Adrenal gland (tissue), 12 donors: ENCODE data around the gene TSPAN10. TPM values are rescaled to one million over a fixed set of nuclear protein-coding genes. Genes with fewer than 3 reads are reported as not detected.

Experiments
- DNase-seq, 7 donors: peaks; one replicate each; pipeline ENCODE4 v3.0.0-alpha.2; 2019 to 2020
- H3K27ac ChIP-seq, 5 donors: fragments of 200-600 bp; sonication (generic) in 4 of 5; 1 replicate in 3 of 5; 2 replicates in 2 of 5; pipeline versions ENCODE4 v1.5.1 to v1.8.0; 2016 to 2020; ENCODE audit warnings: mild to moderate bottlenecking in 1 of 5
- H3K27me3 ChIP-seq: fragments of 200-600 bp; 2 replicates; pipeline ENCODE4 v1.8.0; 2021
- H3K36me3 ChIP-seq, 2 donors: fragments of 200-600 bp; replicated peaks in 1 of 2; 1 replicate in 1 of 2; 2 replicates in 1 of 2; pipeline versions ENCODE4 v1.5.1 to v1.8.0; 2018 to 2022
- H3K4me1 ChIP-seq, 2 donors: fragments of 200-600 bp; replicated peaks in 1 of 2; 1 replicate in 1 of 2; 2 replicates in 1 of 2; pipeline versions ENCODE4 v1.5.1 to v1.8.0; 2018 to 2021
- H3K4me3 ChIP-seq, 4 donors: fragments of 200-600 bp; sonication (generic) in 3 of 4; one replicate each; pipeline ENCODE4 v1.5.1; 2016 to 2018
- H3K9me3 ChIP-seq, 3 donors: fragments of 200-600 bp; sonication (generic) in 1 of 3; replicated peaks in 1 of 3; 1 replicate in 2 of 3; 2 replicates in 1 of 3; pipeline versions ENCODE4 v1.5.1 to v1.8.0; 2016 to 2021
- CTCF ChIP-seq, 6 experiments: fragments of 450-650 bp in 4 of 6; fragments of 200-600 bp in 2 of 6; sonication (generic) in 1 of 6; IDR thresholded peaks; 1 replicate in 5 of 6; 2 replicates in 1 of 6; pipeline versions ENCODE4 v1.5.1 to v1.8.0; 2016 to 2021; ENCODE audit warnings: antibody characterized with exemption in 6 of 6, mild to moderate bottlenecking in 2 of 6, moderate library complexity in 1 of 6
- POLR2A ChIP-seq, 2 donors: fragments of 450-650 bp; IDR thresholded peaks; one replicate each; pipeline ENCODE4 v1.6.1; 2017; ENCODE audit warnings: antibody characterized with exemption in 2 of 2, mild to moderate bottlenecking in 2 of 2, moderate library complexity in 1 of 2
- WGBS, 4 donors: extraction: QIAGEN DNeasy Blood & Tissue Kit in 2 of 4; methylation state at CpG; one replicate each; pipeline versions ENCODE4 v1.1.5 to v1.1.7; 2013 to 2017; 5-methylcytosine and 5-hydroxymethylcytosine counted together
- intact Hi-C, 2 donors: fragments of 100-400 bp; cut with DNase I; formaldehyde crosslinking; loops; one replicate each; pipeline versions ENCODE4 v1.14.1 to v1.15.0; 2022 to 2023
- polyA plus RNA-seq, 3 donors: library from polyadenylated mRNA; stranded (reverse); fragments of 200-250 nt in 2 of 3; fragments of 350-450 nt in 1 of 3; fragmentation: Illumina TruSeq in 1 of 3; extraction: RNeasy Lipid Tissue Mini Kit (QIAGEN cat#74804) in 1 of 3; gene quantifications; one replicate each; pipeline ENCODE4 v1.2.3, GENCODE V29; 2013 to 2014
- total RNA-seq, 9 donors: library from RNA; depleted of rRNA in 4 of 9; stranded (reverse); fragments of >200 nt in 4 of 9; fragments of 120-200 nt in 1 of 9; fragmentation: NEBNext Ultra II Directional in 1 of 9; extraction: Animal tissue kit (Norgen Biotek cat#: 25700) in 1 of 9; gene quantifications; one replicate each; pipeline versions ENCODE4 v1.1.0 to v1.2.4, GENCODE V29; 2013 to 2023
- donor health status: healthy with polysubstance abuse.
- donor health status: Bipolar disorder and iron deficiency.
- donor health status: DM: yes; HTN: yes; CAD: no.
- donor health status: DM: no; HTN: no; CAD: no.
- donor health status: DM: no; HTN: no; CAD: no.
- donor health status: DM: yes; HTN: yes; CAD: no.

The TSPAN10 gene
- total and polyA plus RNA-seq, 12 donors, result 0.18 to 5.9 (median 2.1) TPM

DNA sequence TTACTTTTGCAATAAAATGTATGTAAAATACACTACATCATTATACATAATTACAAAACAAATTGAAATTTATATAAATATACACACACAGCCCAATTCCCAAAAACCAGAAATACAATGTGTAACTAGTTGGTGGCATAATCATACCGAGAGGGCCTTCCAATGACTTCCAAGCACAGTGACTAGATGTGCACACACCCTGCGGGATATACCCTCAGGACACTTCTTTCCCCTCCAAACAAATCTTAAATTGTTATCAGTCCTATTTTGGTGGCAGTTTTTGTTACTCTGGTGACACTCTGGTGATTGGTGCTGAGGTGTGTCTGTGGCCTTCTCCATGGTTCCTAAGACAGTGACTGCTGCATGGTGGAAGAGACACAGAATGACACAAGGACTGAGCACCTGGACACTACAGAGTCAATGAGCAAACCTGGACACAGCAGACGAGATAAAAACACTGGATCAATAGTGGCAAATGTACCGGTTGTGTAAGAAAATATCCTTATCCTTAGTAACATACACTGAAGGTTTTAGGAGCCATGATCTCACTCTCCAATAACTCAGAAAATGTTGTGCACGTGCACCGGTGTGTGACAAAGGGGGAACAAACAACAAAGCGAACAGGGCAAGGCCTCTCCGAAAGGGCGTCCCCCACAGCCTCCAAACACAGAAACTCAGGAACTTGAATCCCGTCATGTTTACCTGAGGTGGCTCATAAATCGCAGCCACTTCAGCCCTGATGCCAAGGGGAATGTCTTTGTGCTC is 33.0 kb upstream of the TSPAN10 start:
- Histone ChIP-seq H3K9me3 (no peaks in the 10 kb centered on the region), H3K4me3 (no peak overlapping the region), H3K27me3 (no peaks in the 10 kb centered on the region), H3K27ac (no peak overlapping the region), H3K4me1 (peaks cover 7 to 27% of the 10 kb centered on the region in 2 donors), H3K36me3 (peaks cover 0 to 74% of the 10 kb centered on the region in 2 donors)
- no peak for TF ChIP-seq CTCF (IDR thresholded peaks at IDR 0.05)
- TF ChIP-seq POLR2A (IDR thresholded peaks at IDR 0.05), result no peak
- DNase-seq, result no peak
- 88 to 90% (median 89%) methylated on average over 11 of the region's 11 CpGs for WGBS, 4 donors
- intact Hi-C loops, result loop anchor here (10.0 kb wide), 1 partner anchor 89 kb away; the partner anchor contains the start of gene ACTG1 (in 2 of the 2)

- TF ChIP-seq CTCF (IDR thresholded peaks at IDR 0.05) (no peak), POLR2A (IDR thresholded peaks at IDR 0.05) (no peak)
- no peaks in the 10 kb centered on the region for H3K27me3 ChIP-seq
- H3K9me3 ChIP-seq, result no peaks in the 10 kb centered on the region
- no peak overlapping the region for H3K27ac ChIP-seq
- WGBS, 4 donors, result 83 to 85% (median 83%) methylated on average over 6 of the region's 6 CpGs
- DNase-seq, result no peak
- intact Hi-C loops, result loop anchor here (10.0 kb wide), 1 partner anchor 93 kb away; the partner anchor contains the start of gene ACTG1 (in 2 of the 2)
- H3K4me1 ChIP-seq, result peaks cover 3 to 16% of the 10 kb centered on the region in 2 donors
- H3K4me3 ChIP-seq, result no peak overlapping the region
- H3K36me3 ChIP-seq, result peaks cover 0 to 79% of the 10 kb centered on the region in 2 donors
These were observed 29.6 kb upstream of the TSPAN10 start for GRCh38 chr17:81607431-81607830.

DNA sequence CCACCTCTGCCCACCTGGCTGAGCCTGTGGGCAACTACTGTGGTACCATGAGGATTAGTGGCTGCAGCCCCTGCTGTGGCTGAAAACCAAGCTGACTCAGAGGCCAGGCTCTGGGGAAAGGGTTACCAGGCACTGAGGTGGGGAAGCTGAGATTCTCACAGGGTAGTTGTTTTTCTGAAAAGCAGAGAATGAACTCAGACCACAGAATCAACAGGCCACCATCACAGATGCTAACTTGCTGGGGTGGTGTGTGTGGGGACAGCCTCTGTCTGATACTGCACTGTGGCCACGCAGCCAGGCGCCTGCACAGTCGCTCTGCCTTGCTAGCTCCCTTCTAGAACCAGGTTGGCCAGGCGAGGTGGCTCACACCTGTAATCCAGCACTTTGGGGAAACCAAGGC is 28.9 kb upstream of the TSPAN10 start:
- no peaks in the 10 kb centered on the region for H3K27me3 ChIP-seq
- intact Hi-C loops, result loop anchor here (10.0 kb wide), 1 partner anchor 93 kb away; the partner anchor contains the start of gene ACTG1 (in 2 of the 2)
- no peak overlapping the region for H3K4me3 ChIP-seq
- H3K27ac ChIP-seq, result no peak overlapping the region
- peaks cover 3 to 16% of the 10 kb centered on the region in 2 donors for H3K4me1 ChIP-seq
- peaks cover 0 to 83% of the 10 kb centered on the region in 2 donors for H3K36me3 ChIP-seq
- DNase-seq, result no peak
- no peak for TF ChIP-seq POLR2A (IDR thresholded peaks at IDR 0.05)
- TF ChIP-seq CTCF (IDR thresholded peaks at IDR 0.05), result no peak
- WGBS, 4 donors, result 92 to 100% (median 96%) methylated on average over 4 of the region's 4 CpGs
- no peaks in the 10 kb centered on the region for H3K9me3 ChIP-seq

DNA sequence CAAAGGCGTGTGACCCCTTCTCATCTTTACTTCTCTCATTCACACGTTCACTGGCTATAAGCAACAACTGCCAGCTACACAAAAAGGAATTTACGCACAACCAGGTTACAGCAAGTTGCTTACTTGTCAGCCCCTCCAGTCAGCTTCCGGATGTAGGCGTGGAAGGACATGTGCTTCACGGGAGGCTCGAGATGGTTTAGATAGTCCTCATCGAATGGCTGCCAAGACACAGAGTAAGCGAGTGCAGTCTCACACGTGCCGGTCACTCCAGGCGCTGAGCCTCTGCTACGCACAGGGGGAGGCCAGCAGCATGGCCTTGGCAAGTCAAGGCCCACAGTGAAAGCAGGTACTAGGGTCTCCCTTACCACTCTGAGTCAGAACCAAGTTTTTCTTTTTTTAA is 28.4 kb upstream of the TSPAN10 start:
- H3K9me3 ChIP-seq, result no peaks in the 10 kb centered on the region
- WGBS, 4 donors, result 87 to 92% (median 90%) methylated on average over 13 of the region's 13 CpGs
- H3K4me1 ChIP-seq, result peaks cover 3 to 17% of the 10 kb centered on the region in 2 donors
- H3K36me3 ChIP-seq, result peaks cover 0 to 83% of the 10 kb centered on the region in 2 donors
- no peak overlapping the region for H3K4me3 ChIP-seq
- intact Hi-C loops, result loop anchor here (10.0 kb wide), 1 partner anchor 94 kb away; the partner anchor contains the start of gene ACTG1 (in 2 of the 2)
- H3K27me3 ChIP-seq, result no peaks in the 10 kb centered on the region
- DNase-seq, result no peak
- peak overlapping the region in 1 of 5 donors; percentile 17 for H3K27ac ChIP-seq
- no peak for TF ChIP-seq POLR2A (IDR thresholded peaks at IDR 0.05)
